K562 (cell line): ENCODE measurements around the gene TSEN34. TPM values are rescaled to one million over a fixed set of nuclear protein-coding genes. Genes with fewer than 3 reads are reported as not detected.
A peak's percentile ranks its signal among the peaks of the same experiment; 100 is the strongest.

ENCODE experiments used
- BCOR ChIP-seq: fragments of 450-650 bp; IDR thresholded peaks from 2 replicates; pipeline ENCODE4 v1.6.1; 2016
- HNRNPL ChIP-seq: fragments of 200-400 bp; formaldehyde crosslinking; IDR thresholded peaks from 2 replicates; pipeline ENCODE4 v1.6.1; 2017; ENCODE audit warnings: low read depth, mild to moderate bottlenecking, low read length
- KAT2B ChIP-seq: IDR thresholded peaks from one replicate; pipeline ENCODE4 v1.6.1; 2012; ENCODE audit warnings: low read depth, mild to moderate bottlenecking, control low read depth, inconsistent platforms, low read length, moderate library complexity
- KDM1A ChIP-seq, 2 experiments: fragments of 450-650 bp; IDR thresholded peaks; 2 replicates each; pipeline ENCODE4 v1.6.1; 2016; ENCODE audit warnings: mild to moderate bottlenecking in 2 of 2
- MXI1 ChIP-seq: IDR thresholded peaks from 2 replicates; pipeline ENCODE4 v1.6.1; 2011; ENCODE audit warnings: low read depth, mild to moderate bottlenecking, improper control_type of control experiment, low read length
- PTBP1 ChIP-seq: fragments of 200-400 bp; formaldehyde crosslinking; IDR thresholded peaks from 2 replicates; pipeline ENCODE4 v1.6.1; 2017; ENCODE audit warnings: low read depth, low read length
- RCOR1 ChIP-seq, 2 experiments: IDR thresholded peaks; 2 replicates each; pipeline ENCODE4 v1.6.1; 2012; ENCODE audit warnings: low read depth in 2 of 2, low read length in 2 of 2, borderline replicate concordance in 1 of 2, improper control_type of control experiment in 1 of 2
- SIN3B ChIP-seq: fragments of 450-650 bp; IDR thresholded peaks from 2 replicates; pipeline ENCODE4 v1.6.1; 2017; ENCODE audit warnings: low read depth, mild to moderate bottlenecking, moderate library complexity
- SLC30A9 ChIP-seq: fragments of 250-450 bp; sonication (Bioruptor Pico); IDR thresholded peaks from 2 replicates; pipeline ENCODE4 v1.8.0; 2022; ENCODE audit warnings: mild to moderate bottlenecking, moderate library complexity
- SP1 ChIP-seq: sonication (generic); formaldehyde crosslinking; IDR thresholded peaks from 2 replicates; pipeline ENCODE4 v1.8.1; 2022; ENCODE audit warnings: mild to moderate bottlenecking, missing genetic modification reagents
- TCF7 ChIP-seq: sonication (generic); IDR thresholded peaks from 2 replicates; pipeline ENCODE4 v1.6.1; 2016; ENCODE audit warnings: antibody characterized with exemption, borderline replicate concordance
- ZNF282 ChIP-seq: sonication (generic); formaldehyde crosslinking; IDR thresholded peaks from 2 replicates; pipeline ENCODE4 v1.8.1; 2023; ENCODE audit warnings: missing genetic modification reagents
- ZNF347 ChIP-seq: fragments of 450-650 bp; formaldehyde crosslinking; IDR thresholded peaks from 2 replicates; pipeline ENCODE4 v1.4.0; 2020; ENCODE audit warnings: low read depth, mild to moderate bottlenecking, moderate library complexity
- ZNF586 ChIP-seq: fragments of 450-650 bp; formaldehyde crosslinking; conservative IDR thresholded peaks from 2 replicates; pipeline ENCODE4 v1.4.0; 2020; ENCODE audit warnings: mild to moderate bottlenecking, moderate library complexity
- polyA plus RNA-seq, 8 experiments: library from polyadenylated mRNA; depleted of rRNA in 4 of 8; stranded (reverse) in 5 of 8; unstranded in 3 of 8; fragments of >200 nt; fragmentation: Nextera tagmentation in 2 of 8; fragmentation: Illumina TruSeq in 1 of 8; extraction: Ambion mirVana in 2 of 8; extraction: Trizol in 1 of 8; gene quantifications; 2 replicates each; pipeline versions ENCODE4 v1.2.1 to v1.2.3, GENCODE V29; 2011 to 2014; ENCODE audit warnings: inconsistent platforms in 1 of 8, missing spikeins in 1 of 8
- total RNA-seq, 7 experiments: library from RNA; depleted of rRNA in 6 of 7; stranded (reverse); fragments of >200 nt in 6 of 7; fragmentation: Illumina TruSeq in 2 of 7; extraction: Trizol in 2 of 7; gene quantifications; 2 replicates each; pipeline versions ENCODE4 v1.2.1 to v1.2.3, GENCODE V29; 2011 to 2021; ENCODE audit warnings: low replicate concordance in 1 of 7
- TF ChIP-seq, protein P1 (sequence below): sonication (generic); formaldehyde crosslinking; IDR thresholded peaks from 2 replicates; pipeline ENCODE4 v1.9.0; 2022; ENCODE audit warnings: mild to moderate bottlenecking, missing genetic modification reagents
- TF ChIP-seq, protein P2 (sequence below): sonication (generic); formaldehyde crosslinking; IDR thresholded peaks from 2 replicates; pipeline ENCODE4 v1.8.1; 2023; ENCODE audit warnings: mild to moderate bottlenecking, missing genetic modification reagents
- TF ChIP-seq, protein P3 (sequence below): fragments of 250-450 bp; sonication (Bioruptor Pico); IDR thresholded peaks from 2 replicates; pipeline ENCODE4 v1.5.0; 2021

TSEN34 gene
- total and polyA plus RNA-seq, 9 of the 15 experiments (the other 6 are each of a cell fraction or from before 2014, with no cell fraction given), result 3.1 to 57.6 (median 29.5) TPM

DNA sequence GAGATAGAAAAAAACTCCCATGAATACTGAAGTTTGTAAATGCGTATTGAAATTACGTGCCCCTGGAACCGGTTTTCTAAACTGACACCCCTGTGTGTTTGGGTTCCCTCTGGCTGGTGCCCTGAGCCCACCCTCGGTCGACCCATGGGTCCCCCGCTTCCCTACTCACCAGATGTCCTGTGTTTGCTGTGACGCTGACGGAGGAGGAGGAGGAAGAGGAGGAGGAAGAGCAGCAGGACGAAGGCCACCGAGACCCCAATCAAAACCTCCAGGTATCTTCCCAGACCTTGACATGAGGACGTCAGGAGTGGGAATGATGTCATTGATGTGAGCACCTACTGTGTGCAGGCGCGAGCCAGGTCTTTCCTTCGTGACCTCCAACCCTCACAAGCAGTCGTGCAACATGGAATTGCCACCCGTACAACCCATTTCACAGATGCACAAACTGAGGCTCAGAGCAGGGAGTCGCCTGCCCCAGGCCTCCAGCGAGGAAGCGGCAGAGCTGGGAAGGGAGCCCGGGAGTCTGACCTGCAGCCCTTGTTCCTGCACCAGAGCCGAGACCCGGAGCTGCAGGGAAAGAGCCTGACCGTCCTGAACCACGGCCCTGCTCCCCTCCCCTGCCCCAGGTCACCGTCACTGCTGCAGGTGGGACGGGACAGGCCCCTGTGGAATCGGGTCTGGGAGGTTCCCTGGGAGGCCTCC lies 28.0 kb downstream of the TSEN34 start (continued):
- TF ChIP-seq SP1 (no peak), HNRNPL (no peak), MXI1 (no peak), ZNF282 (CRISPR knock-in tag) (no peak), KAT2B (no peak), KDM1A (IDR thresholded peaks at IDR 0.05) (peak; percentile 81 to 83), SIN3B (no peak), PTBP1 (peak; percentile 86; the same call in 1 of the 2 replicates), SLC30A9 (no peak), ZNF347 (CRISPR knock-in tag) (no peak), BCOR (peak; percentile 97), RCOR1 (IDR thresholded peaks at IDR 0.05; ENCODE audit: borderline replicate concordance in 1 of 2, low read depth in 2 of 2, low read length in 2 of 2) (peak in 1 of 2 experiments; percentile 68; a peak in 1 of 4 replicates), TCF7 (no peak), ZNF586 (CRISPR knock-in tag) (no peak)
- TF ChIP-seq, protein P1, sequence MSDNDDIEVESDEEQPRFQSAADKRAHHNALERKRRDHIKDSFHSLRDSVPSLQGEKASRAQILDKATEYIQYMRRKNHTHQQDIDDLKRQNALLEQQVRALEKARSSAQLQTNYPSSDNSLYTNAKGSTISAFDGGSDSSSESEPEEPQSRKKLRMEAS (CRISPR knock-in tag), result no peak
- TF ChIP-seq, protein P2, sequence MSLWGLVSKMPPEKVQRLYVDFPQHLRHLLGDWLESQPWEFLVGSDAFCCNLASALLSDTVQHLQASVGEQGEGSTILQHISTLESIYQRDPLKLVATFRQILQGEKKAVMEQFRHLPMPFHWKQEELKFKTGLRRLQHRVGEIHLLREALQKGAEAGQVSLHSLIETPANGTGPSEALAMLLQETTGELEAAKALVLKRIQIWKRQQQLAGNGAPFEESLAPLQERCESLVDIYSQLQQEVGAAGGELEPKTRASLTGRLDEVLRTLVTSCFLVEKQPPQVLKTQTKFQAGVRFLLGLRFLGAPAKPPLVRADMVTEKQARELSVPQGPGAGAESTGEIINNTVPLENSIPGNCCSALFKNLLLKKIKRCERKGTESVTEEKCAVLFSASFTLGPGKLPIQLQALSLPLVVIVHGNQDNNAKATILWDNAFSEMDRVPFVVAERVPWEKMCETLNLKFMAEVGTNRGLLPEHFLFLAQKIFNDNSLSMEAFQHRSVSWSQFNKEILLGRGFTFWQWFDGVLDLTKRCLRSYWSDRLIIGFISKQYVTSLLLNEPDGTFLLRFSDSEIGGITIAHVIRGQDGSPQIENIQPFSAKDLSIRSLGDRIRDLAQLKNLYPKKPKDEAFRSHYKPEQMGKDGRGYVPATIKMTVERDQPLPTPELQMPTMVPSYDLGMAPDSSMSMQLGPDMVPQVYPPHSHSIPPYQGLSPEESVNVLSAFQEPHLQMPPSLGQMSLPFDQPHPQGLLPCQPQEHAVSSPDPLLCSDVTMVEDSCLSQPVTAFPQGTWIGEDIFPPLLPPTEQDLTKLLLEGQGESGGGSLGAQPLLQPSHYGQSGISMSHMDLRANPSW, result no peak
- TF ChIP-seq, protein P3, sequence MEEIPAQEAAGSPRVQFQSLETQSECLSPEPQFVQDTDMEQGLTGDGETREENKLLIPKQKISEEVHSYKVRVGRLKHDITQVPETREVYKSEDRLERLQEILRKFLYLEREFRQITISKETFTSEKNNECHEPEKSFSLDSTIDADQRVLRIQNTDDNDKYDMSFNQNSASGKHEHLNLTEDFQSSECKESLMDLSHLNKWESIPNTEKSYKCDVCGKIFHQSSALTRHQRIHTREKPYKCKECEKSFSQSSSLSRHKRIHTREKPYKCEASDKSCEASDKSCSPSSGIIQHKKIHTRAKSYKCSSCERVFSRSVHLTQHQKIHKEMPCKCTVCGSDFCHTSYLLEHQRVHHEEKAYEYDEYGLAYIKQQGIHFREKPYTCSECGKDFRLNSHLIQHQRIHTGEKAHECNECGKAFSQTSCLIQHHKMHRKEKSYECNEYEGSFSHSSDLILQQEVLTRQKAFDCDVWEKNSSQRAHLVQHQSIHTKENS (CRISPR knock-in tag), result no peak
